ENCODE data around the gene GOLGA6L6.
"Not testable (repeated sequence)": the region's sequence is repeated elsewhere in the genome, so short reads cannot be mapped to it uniquely, and the experiment has no call there.

The GOLGA6L6 gene, protein sequence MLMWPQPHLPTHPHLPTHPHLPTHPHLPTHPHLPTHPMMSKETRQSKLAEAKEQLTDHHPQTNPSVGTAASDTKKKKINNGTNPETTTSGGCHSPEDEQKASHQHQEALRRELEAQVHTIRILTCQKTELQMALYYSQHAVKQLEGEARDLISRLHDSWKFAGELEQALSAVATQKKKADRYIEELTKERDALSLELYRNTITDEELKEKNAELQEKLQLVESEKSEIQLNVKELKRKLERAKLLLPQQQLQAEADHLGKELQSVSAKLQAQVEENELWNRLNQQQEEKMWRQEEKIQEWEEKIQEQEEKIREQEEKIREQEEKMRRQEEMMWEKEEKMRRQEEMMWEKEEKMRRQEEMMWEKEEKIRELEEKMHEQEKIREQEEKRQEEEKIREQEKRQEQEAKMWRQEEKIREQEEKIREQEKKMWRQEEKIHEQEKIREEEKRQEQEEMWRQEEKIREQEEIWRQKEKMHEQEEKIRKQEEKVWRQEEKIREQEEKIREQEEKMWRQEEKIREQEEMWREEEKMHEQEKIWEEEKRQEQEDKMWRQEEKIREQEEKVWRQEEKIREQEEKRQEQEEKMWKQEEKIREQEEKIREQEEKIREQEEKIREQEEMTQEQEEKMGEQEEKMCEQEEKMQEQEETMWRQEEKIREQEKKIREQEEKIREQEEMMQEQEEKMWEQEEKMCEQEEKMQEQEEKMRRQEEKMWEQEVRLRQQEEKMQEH

DNA sequence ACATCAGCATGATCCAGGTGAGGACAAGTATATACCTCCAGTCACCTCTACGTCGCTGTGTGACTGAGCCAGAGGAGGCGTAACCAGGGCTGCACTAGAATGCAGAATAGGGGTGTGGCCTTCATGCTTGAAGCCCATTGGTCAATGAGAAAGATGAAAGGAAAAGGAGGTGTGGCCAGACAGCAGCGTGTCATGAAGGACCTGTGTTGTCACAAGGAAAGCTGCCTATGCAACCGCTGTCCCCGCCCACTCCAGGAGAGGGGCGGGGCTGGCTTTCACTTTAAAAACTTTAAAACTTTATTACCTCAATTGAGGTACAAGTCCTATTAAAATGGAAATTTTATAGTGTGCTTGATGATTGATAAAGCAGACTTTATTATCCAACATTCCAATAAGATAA is at the start of gene GOLGA6L6:
Gene GOLGA6L6, minus strand, starts transcription at position 101 of the 400 bp plus-strand sequence. Its CDS starts 91 bp downstream, at position 10.
- DNase-seq = not testable (repeated sequence)

DNA sequence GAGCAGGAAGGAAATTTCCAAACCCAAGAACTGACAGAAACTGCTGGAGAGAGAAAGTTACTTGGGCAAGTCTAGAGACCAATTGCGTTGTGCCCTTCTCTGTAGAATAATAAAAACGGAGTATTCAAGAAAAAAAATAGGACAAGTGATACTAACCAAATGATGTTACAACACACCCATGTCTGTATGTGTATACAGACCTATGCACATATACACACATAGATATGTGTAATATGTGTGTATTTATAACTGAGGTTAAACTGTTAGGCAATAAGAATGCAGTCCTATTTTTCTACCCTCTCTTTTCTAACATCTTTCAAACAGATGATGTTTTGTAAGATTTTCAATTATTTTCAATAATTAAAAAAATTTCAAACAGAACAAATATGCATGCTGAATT is 48.5 kb upstream of the GOLGA6L6 start:
- DNase-seq = not testable (repeated sequence)

DNA sequence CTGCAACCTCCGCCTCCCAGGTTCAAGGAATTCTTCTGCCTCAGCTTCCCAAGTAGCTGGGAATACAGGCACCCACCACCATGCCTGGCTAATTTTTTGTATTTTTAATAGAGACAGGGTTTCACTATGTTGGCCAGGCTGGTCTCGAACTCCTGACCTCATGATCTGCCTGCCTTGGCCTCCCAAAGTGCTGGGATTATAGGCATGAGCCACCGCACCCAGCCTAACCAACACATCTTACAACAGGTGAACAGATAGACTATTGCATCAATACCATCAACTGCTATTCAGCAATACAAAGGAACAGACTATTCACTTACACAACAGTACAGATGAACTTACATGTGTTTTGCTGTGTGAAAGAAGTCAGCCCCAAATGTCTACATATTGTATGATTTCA is 45.2 kb upstream of the GOLGA6L6 start:
- DNase-seq = not testable (repeated sequence)

DNA sequence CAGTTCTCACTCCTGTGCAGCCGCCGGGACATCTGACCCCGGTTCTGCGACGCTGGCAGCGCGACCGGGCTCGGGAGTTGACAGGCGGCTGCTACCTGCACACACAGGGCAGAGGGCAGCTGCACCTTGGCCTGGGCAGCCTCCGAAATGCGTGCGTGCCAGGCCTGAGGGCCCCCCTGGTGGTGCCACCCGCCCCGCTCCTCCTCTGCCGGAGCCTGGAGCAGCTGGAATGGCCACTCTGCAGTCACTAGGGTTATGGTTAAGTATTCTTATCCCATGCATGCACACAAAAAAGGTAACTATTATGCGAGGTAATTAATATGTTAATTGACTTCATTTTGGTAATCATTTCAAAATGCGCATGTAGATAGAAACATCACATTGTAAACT is 41.1 kb upstream of the GOLGA6L6 start:
- DNase-seq = not testable (repeated sequence)

DNA sequence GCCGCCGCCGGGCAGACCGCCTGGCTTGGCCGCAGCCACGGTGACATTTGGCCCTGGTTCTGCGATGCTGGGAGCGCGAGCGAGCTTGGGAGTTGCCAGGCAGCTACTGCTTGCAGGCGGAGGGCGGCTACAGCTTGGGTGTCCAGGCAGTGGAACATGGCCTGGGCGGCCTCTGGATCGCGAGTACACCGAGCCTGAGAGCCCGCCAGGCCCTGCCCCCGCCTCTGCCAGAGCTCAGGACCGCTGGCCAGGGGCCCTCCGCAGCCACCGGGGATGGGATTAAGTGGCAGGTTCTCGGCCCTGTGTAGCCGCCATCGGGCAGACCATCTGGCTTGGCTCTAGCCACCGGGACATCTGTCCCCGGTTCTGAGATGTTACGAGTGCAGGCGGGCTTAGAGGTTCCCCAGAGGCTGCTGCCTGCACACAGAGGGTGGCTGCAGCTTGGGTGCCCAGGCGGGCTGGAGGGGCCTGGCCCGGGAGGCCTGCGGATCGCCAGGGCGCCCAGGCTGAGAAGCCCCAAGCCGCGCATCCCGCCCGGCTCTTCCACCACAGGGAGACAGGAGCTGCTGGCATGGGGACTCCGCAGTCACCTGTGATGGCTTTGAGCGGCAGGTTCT is 40.6 kb upstream of the GOLGA6L6 start:
- DNase-seq = not testable (repeated sequence)

DNA sequence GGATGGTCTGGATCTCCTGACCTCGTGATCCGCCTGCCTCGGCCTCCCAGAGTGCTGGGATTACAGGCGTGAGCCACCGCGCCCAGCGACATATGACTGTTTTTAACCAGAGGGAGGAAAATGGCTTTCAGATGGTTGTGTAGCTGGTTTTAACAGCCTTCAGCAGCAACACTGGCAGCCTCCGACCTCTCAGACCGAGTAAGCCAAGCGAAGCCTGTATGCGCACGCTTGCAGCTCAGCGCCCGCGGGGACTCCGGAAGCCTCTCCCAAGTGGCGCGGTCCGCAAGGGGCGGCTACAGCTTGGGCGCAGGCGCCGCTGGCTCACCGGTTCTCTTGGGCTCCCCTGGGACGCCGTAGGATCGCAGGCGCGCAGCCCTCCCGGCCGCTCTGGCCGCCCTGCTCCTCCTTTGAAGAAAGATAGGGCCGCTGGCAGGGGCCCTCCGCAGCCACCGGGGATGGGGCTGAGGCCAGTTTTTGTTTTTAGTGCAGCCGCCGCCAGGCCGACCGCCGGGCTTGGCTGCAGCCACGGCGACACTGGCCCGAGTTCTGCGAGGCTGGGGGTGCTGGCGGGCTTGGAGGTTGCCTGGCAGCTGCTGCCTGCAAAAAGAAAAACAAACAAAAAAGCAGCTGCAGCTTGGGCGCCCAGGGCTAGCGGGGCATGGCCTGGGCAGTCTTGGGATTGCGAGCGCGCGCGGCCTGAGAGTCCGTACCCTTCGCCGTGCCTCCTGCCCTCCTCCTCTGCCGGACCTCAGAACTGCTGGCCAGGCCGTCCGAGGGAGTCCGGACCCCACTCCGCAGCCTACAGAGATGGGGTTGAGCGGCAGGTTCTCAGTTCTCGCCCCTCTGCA is 39.9 kb upstream of the GOLGA6L6 start:
- not testable (repeated sequence) for DNase-seq

DNA sequence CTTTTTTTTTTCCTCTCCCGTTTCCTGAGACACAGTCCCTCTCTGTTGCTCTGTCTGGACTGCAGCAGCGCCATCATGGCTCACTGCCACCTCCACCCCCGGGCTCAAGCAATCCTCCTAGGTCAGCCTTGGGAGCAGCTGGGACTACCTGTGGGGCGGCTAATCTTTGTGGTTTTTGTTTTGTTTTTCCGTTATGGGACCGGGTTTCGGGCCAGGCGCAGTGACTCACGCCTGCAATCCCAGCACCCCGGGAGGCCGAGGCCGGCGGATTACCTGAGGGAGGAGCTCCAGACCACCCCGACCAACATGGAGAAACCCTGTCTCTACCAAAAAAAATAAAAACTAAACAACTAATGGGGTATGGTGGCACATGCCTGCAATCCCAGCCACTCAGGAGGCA is 38.1 kb upstream of the GOLGA6L6 start:
- DNase-seq = not testable (repeated sequence)

DNA sequence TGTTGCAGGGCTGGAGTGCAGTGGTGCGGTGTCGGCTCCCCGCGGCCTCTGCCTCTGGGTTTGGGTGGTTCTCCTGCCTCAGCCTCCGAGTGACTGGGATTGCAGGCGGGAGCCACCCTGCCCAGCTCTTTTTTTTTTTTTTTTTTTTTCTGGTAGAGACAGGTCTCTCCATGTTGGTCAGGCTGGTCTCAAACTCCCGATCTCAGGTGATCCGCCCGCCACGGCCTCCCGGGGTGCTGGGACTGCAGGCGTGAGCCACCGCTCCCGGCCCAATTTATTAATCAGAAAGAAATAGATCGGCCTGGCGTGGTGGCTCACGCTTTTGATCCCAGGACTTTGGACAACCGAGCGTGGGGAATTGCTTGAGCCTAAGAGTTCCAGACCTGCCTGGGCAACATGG is 9.7 kb upstream of the GOLGA6L6 start:
- not testable (repeated sequence) for DNase-seq

DNA sequence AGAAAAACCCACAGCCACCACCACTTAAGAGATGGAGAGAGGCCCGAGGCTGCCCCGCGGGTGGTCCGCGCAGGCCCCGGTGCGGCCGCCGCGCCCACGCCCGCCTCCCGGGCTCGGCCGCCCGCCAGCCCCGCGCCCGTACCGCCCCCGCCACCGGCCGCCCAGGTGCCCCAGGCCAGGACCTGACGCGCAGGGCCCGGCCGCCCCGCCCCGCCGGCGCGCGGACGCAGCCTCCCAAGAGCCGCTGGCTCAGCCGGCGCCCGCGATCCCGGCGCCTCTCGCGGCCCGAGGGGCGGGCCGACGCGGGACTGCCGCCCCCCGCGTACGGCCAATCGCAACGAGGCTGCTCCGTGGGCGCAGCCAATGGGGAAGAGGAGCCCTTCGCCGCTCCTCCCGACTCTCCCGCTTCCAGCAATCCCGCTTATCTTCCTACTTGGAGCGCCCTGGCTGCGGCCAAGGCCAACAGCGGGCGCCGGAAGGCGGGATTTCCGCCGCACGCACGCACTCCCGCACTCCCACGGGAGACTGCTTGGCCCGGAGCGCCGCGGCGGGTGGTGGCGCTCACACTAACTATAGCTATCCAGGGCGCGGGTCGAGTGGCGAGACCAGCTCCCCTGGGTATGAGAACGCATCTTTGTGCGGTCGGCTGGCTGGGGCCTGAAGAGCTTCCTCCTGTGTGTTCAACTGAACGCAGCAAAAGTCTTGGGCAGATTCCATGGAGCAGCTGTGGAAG is 35.5 kb downstream of the GOLGA6L6 start:
- DNase-seq = not testable (repeated sequence)

DNA sequence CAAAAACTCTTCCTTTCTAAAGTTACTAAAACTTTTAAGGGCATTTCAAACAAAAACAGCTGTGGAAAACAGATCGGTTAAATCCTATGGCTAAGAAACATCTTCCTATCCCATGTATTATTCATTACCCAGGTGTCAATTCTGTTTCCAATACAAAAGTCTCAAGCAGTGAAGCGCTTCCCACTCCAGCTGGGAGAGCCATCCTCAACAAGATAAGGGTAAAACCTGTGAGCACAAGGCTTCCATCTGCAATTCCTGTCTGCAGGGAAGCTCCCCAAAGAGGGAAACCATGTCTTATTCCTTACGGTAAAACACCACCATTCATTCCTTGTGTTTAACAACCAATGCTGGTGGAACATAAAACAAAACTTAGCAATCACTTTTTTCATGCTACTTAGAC is 38.8 kb downstream of the GOLGA6L6 start:
- not testable (repeated sequence) for DNase-seq

DNA sequence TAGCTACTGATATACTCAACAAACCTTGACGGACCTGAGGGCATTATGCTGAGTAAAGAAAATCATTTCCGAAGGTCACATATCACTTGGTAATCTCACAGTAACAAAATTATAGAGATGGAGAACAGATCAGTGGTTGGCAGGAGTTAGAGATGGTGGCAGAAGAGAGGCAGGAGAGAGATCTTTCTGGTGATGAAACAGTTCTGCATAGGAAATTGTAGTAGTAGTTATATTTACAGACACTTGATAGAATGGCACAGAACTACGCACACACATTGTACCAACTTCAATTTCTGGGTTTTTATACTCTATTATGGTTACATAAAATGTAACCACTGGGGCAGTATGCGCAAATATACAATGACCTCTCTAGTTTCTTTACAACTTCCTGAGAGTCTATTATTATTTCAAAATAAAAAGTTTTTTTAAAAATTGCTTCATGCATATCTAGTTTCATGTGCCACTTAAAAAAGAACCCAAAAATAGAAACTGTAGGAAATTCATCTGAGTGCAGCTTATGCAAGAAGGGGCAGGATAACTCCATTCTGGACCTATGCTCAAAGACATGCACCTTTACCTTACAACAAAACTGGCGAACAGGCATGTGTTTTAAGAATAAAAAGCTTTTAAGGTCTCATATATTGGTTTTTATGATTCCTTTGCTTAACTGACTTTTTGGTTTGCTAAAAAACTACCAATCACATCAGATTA is 39.9 kb downstream of the GOLGA6L6 start:
- DNase-seq = not testable (repeated sequence)

DNA sequence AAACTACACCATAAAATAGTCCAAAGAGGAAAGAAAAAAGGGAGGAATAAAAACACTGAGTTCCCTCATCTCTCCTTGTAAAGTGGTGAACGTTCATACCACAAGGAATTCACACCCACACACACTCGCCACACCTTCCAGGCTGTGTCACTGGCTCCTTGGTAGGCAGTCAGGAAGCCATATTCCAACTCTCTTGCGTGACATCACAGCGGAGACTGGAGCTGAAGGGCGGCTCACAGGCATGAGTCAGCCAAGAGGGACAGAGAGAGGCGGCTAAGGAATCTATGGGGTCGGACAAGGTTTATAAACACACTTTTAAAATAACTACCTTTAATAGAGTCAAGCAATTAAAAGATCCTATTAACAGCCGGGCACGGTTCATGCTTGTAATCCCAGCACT is 43.8 kb downstream of the GOLGA6L6 start:
- DNase-seq = not testable (repeated sequence)

DNA sequence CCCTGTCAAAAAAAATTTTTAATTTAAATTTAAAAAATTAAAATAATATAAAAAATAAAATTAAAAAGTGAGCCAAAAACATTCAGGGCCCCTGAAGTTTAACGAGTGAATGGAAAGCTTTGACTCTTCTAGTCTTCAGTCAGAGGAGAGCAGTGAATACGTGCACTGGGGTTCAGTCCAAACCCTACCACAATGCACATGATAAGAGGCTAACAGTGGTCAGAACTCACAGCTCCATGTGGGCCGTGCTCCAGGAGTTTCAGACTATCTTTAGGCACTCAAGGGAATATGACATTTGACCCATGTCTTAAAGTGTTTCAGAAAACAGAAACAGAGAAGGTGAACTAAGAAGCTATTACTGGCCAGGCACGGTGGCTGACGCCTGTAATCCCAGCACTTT is 48.6 kb downstream of the GOLGA6L6 start:
- DNase-seq = not testable (repeated sequence)

DNA sequence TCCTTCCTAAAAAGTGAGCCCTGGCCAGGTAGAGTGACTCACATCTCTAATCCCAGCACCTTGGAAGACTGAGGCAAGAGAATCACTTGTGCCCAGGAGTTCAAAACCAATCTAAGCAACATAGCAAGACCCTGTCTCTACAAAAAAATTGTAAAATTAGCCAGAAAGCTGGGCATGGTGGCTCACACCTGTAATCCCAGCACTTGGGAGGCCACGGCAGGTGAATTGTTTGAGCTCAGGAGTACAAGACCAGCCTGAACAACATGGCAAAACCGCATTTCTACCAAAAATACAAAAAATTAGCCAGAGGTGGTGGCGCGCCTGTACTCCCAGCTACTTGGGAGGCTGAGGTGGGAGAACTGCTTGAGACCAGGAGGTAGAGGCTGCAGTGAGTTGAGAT is 49.0 kb downstream of the GOLGA6L6 start:
- DNase-seq = not testable (repeated sequence)

DNA sequence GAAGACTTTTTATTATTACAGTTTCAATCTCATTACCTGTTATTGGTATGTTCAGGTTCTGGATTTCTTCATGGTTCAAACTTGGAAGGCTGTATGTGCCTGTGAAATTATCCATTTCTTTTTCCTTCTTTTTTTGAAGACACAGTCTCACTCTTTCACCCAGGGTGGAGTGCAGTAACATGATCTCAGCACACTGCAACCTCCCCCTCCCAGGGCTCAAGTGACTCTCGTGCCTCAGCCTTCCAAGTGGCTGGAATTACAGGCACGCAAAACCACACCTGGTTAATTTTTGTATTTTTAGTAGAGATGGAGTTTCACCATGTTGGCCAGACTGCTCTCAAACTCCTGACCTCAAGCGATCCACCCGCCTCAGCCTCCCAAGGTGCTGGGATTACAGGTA is 52.3 kb downstream of the GOLGA6L6 start:
- not testable (repeated sequence) for DNase-seq

Data from COR-L47 (cell line).